Gastrocnemius medialis (tissue), 4 donors: Measurements from ENCODE around the gene KCNH2.

Experiments
- POLR2A ChIP-seq, 2 donors: fragments of 450-650 bp; IDR thresholded peaks; one replicate each; pipeline ENCODE4 v1.6.1; 2017; ENCODE audit warnings: antibody characterized with exemption in 2 of 2, mild to moderate bottlenecking in 2 of 2, moderate library complexity in 2 of 2
- TF ChIP-seq, protein P1 (sequence below), 5 experiments: fragments of 450-650 bp in 3 of 5; fragments of 200-600 bp in 2 of 5; sonication (generic) in 2 of 5; IDR thresholded peaks in 4 of 5; conservative IDR thresholded peaks in 1 of 5; 1 replicate in 4 of 5; 2 replicates in 1 of 5; pipeline ENCODE4 v1.5.1; 2016 to 2019; ENCODE audit warnings: antibody characterized with exemption in 5 of 5, mild to moderate bottlenecking in 3 of 5, moderate library complexity in 3 of 5

DNA sequence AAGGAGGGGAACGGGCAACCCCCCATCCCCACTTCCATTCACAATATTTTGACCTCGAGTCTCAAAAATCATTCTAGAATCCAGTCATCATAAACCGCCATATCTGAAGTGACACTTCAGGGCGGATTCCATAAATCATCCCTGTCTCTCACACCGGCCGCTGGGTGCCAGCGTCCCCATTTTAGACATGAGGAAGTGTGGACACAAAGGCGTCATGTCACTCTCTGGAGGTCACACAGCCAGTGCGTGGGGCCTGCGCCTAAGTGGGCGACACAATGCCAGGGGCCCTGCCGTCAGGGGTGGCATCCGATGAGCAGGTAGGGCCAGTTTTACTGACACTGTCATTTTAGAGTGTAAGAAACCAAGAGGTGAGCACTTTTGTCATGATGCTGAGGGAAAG, 19.5 kb downstream of the KCNH2 start:
- TF ChIP-seq, protein P1, sequence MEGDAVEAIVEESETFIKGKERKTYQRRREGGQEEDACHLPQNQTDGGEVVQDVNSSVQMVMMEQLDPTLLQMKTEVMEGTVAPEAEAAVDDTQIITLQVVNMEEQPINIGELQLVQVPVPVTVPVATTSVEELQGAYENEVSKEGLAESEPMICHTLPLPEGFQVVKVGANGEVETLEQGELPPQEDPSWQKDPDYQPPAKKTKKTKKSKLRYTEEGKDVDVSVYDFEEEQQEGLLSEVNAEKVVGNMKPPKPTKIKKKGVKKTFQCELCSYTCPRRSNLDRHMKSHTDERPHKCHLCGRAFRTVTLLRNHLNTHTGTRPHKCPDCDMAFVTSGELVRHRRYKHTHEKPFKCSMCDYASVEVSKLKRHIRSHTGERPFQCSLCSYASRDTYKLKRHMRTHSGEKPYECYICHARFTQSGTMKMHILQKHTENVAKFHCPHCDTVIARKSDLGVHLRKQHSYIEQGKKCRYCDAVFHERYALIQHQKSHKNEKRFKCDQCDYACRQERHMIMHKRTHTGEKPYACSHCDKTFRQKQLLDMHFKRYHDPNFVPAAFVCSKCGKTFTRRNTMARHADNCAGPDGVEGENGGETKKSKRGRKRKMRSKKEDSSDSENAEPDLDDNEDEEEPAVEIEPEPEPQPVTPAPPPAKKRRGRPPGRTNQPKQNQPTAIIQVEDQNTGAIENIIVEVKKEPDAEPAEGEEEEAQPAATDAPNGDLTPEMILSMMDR (IDR thresholded peaks at IDR 0.05 in 4 of 5, conservative IDR thresholded peaks at IDR 0.05 in 1 of 5): no peak
- no peak for TF ChIP-seq POLR2A (IDR thresholded peaks at IDR 0.05)
